Nephron (organoid): ENCODE measurements around the gene SMTN.

ENCODE experiments used
- H3K27ac Mint-ChIP-seq, 3 experiments: 2 replicates each; pipeline ENCODE4 v1.8.0; 2020; ENCODE audit warnings: mixed read lengths in 3 of 3, mild to moderate bottlenecking in 2 of 3, moderate library complexity in 1 of 3
- H3K27me3 Mint-ChIP-seq: 2 replicates; pipeline ENCODE4 v1.8.0; 2021; ENCODE audit warnings: low read depth, mild to moderate bottlenecking, moderate library complexity, mixed read lengths
- H3K36me3 Mint-ChIP-seq: 2 replicates; pipeline ENCODE4 v1.8.0; 2020; ENCODE audit warnings: low read depth, mixed read lengths
- H3K4me1 Mint-ChIP-seq: 2 replicates; pipeline ENCODE4 v1.8.0; 2020; ENCODE audit warnings: mixed read lengths
- H3K4me3 Mint-ChIP-seq, 3 experiments: 2 replicates each; pipeline ENCODE4 v1.8.0; 2020; ENCODE audit warnings: mild to moderate bottlenecking in 3 of 3, mixed read lengths in 3 of 3, moderate library complexity in 2 of 3
- H3K9me3 Mint-ChIP-seq: 2 replicates; pipeline ENCODE4 v1.8.0; 2020; ENCODE audit warnings: mixed read lengths
- CTCF ChIP-seq, 3 experiments: fragments of 200-600 bp; sonication (generic); IDR thresholded peaks; one replicate each; pipeline ENCODE4 v1.5.0; 2021; ENCODE audit warnings: antibody characterized with exemption in 3 of 3; ENCODE audit not compliant: unreplicated experiment in 3 of 3

SMTN gene

GRCh38 chr22:31126128-31126868 is 45.2 kb downstream of the SMTN start:
- Mint-ChIP-seq H3K4me3 (no peak overlapping the region), H3K9me3 (no peaks in the 10 kb centered on the region), H3K27ac (no peak overlapping the region), H3K36me3 (no peaks in the 10 kb centered on the region), H3K4me1 (no peaks in the 10 kb centered on the region), H3K27me3 (peaks cover 8% of the 10 kb centered on the region)
- no peak for TF ChIP-seq CTCF (IDR thresholded peaks at IDR 0.05; ENCODE audit: unreplicated experiment in 3 of 3)

GRCh38 chr22:31126869-31127175 is 45.7 kb downstream of the SMTN start:
- H3K36me3 Mint-ChIP-seq: no peaks in the 10 kb centered on the region
- no peak overlapping the region for H3K27ac Mint-ChIP-seq
- peaks cover 8% of the 10 kb centered on the region for H3K27me3 Mint-ChIP-seq
- TF ChIP-seq CTCF (IDR thresholded peaks at IDR 0.05; ENCODE audit: unreplicated experiment in 3 of 3): no peak
- no peaks in the 10 kb centered on the region for H3K9me3 Mint-ChIP-seq
- no peaks in the 10 kb centered on the region for H3K4me1 Mint-ChIP-seq
- no peak overlapping the region for H3K4me3 Mint-ChIP-seq

- Mint-ChIP-seq H3K4me1 (no peaks in the 10 kb centered on the region), H3K4me3 (no peak overlapping the region), H3K36me3 (no peaks in the 10 kb centered on the region), H3K9me3 (no peaks in the 10 kb centered on the region), H3K27me3 (peaks cover 8% of the 10 kb centered on the region), H3K27ac (no peak overlapping the region)
- no peak for TF ChIP-seq CTCF (IDR thresholded peaks at IDR 0.05; ENCODE audit: unreplicated experiment in 3 of 3)
Observed at GRCh38 chr22:31127181-31127772, 46.2 kb downstream of the SMTN start.

- no peaks in the 10 kb centered on the region for H3K36me3 Mint-ChIP-seq
Observed at GRCh38 chr22:31128156-31128555, 47.0 kb downstream of the SMTN start.

GRCh38 chr22:31130873-31131272 is 49.8 kb downstream of the SMTN start:
- no peak for TF ChIP-seq CTCF (IDR thresholded peaks at IDR 0.05; ENCODE audit: unreplicated experiment in 3 of 3)
- no peaks in the 10 kb centered on the region for H3K4me1 Mint-ChIP-seq
- H3K27me3 Mint-ChIP-seq: peaks cover 4% of the 10 kb centered on the region
- no peaks in the 10 kb centered on the region for H3K36me3 Mint-ChIP-seq
- H3K4me3 Mint-ChIP-seq: no peak overlapping the region
- no peak overlapping the region for H3K27ac Mint-ChIP-seq
- H3K9me3 Mint-ChIP-seq: no peaks in the 10 kb centered on the region

More at GRCh38 chr22:31128156-31128555, 47.0 kb downstream of the SMTN start:
- Mint-ChIP-seq H3K4me1 (no peaks in the 10 kb centered on the region), H3K27ac (no peak overlapping the region), H3K4me3 (no peak overlapping the region), H3K27me3 (peaks cover 11% of the 10 kb centered on the region), H3K9me3 (no peaks in the 10 kb centered on the region)
- no peak for TF ChIP-seq CTCF (IDR thresholded peaks at IDR 0.05; ENCODE audit: unreplicated experiment in 3 of 3)

- no peaks in the 10 kb centered on the region for H3K9me3 Mint-ChIP-seq
- no peaks in the 10 kb centered on the region for H3K36me3 Mint-ChIP-seq
- H3K4me3 Mint-ChIP-seq: no peak overlapping the region
- TF ChIP-seq CTCF (IDR thresholded peaks at IDR 0.05; ENCODE audit: unreplicated experiment in 3 of 3): no peak
- H3K27me3 Mint-ChIP-seq: peaks cover 7% of the 10 kb centered on the region
- H3K27ac Mint-ChIP-seq: no peak overlapping the region
- H3K4me1 Mint-ChIP-seq: no peaks in the 10 kb centered on the region
Observed at GRCh38 chr22:31133911-31134310, 52.8 kb downstream of the SMTN start.
